Cardiac fibroblast (primary cell): ENCODE results near the gene LDHA.
"Not testable (repeated sequence)": the region's sequence is repeated elsewhere in the genome, so short reads cannot be mapped to it uniquely, and the experiment has no call there.

Experiments
- DNase-seq, 2 donors: peaks; one replicate each; pipeline versions ENCODE4 v3.0.0 to v3.0.0-alpha.2; 2010; ENCODE audit warnings: low read depth in 2 of 2
- H3K4me3 ChIP-seq, 2 donors: replicated peaks in 1 of 2; 1 replicate in 1 of 2; 2 replicates in 1 of 2; pipeline ENCODE4 v1.5.1; 2011; ENCODE audit warnings: low read depth in 2 of 2, low read length in 2 of 2, mild to moderate bottlenecking in 2 of 2, moderate library complexity in 1 of 2
- TF ChIP-seq, protein P1 (sequence below): IDR thresholded peaks from one replicate; pipeline ENCODE4 v1.5.1; 2011; ENCODE audit warnings: low read depth, mild to moderate bottlenecking, low read length, inconsistent platforms

LDHA gene

DNA sequence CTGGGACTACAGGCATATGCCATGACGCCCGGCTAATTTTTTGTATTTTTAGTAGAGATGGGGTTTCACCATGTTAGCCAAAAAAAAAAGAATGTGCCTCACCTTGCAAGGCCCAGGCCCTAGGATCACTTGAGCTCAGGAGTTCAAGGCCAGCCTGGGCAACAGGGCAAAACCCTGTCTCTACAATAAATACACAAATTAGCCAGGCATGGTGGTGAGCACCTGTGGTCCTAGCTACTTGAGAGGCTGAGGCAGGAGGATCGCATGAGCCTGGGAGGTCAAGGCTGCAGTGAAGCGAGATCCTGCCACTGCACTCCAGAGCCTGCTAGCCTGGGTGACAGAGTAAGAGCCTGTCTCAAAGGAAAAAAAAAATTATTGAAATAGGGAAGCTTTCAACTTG is 9.7 kb downstream of the LDHA start:
- no peak overlapping the region for H3K4me3 ChIP-seq
- DNase-seq = no peak
- TF ChIP-seq, protein P1, sequence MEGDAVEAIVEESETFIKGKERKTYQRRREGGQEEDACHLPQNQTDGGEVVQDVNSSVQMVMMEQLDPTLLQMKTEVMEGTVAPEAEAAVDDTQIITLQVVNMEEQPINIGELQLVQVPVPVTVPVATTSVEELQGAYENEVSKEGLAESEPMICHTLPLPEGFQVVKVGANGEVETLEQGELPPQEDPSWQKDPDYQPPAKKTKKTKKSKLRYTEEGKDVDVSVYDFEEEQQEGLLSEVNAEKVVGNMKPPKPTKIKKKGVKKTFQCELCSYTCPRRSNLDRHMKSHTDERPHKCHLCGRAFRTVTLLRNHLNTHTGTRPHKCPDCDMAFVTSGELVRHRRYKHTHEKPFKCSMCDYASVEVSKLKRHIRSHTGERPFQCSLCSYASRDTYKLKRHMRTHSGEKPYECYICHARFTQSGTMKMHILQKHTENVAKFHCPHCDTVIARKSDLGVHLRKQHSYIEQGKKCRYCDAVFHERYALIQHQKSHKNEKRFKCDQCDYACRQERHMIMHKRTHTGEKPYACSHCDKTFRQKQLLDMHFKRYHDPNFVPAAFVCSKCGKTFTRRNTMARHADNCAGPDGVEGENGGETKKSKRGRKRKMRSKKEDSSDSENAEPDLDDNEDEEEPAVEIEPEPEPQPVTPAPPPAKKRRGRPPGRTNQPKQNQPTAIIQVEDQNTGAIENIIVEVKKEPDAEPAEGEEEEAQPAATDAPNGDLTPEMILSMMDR = no peak

DNA sequence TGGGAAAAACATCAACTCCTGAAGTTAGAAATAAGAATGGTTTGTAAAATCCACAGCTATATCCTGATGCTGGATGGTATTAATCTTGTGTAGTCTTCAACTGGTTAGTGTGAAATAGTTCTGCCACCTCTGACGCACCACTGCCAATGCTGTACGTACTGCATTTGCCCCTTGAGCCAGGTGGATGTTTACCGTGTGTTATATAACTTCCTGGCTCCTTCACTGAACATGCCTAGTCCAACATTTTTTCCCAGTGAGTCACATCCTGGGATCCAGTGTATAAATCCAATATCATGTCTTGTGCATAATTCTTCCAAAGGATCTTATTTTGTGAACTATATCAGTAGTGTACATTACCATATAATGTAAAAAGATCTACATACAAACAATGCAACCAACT is 13.0 kb downstream of the LDHA start:
- DNase-seq = peak in 1 of 2 donors; percentile 36
- not testable (repeated sequence) for H3K4me3 ChIP-seq

DNA sequence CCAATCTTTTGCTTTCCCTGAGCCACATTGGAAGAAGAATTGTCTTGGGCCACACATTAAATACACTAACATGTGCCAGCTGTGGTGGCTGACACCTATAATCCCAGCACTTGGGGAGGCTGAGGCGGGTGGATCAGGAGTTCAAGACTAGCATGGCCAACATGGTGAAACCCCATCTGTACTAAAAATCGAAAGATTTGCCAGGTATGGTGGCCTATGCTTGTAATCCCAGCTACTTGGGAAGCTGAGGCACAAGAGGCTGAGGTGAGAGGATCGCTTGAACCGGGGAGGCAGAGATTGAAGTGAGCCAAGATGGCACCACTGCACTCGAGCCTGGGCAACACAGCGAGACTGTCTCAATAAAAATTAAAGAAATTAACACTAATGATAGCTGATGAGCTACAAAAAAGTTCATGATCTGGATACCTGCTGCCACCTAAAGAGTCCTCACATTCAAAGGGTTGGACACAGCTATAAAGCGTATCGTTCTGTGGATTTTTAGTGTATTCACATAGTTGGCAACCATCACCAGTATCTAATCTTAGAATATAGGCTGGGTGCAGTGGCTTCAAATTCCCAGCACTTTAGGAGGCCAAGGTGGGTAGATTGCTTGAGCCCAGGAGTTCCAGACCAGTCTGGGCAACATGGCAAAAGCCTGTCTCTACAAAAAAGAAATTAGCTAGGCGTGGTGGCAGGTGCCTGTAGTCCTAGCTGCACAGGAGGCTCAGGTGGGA is 14.4 kb downstream of the LDHA start:
- no peak overlapping the region for H3K4me3 ChIP-seq
- DNase-seq = peak; percentile 15 to 35
- TF ChIP-seq, protein P1 = no peak

DNA sequence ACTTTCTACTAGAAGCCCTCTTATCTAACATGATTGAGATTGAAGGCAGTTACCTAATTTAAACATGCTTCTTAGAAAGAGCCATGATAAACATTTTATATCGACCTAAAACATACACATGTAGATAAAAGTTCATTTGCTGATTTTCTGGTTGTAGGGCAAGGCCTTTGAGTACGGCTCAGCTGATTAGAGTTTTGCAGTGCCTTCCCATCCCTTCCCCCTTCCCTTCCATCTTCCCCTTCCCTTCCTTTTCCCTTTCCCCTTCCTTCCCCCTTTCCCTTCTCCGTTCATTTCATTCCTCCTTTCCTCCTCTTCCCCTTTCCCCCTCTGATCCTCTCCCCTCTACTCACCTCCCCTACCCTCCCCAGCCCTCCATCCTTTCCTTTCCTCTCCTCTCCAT is 22.1 kb downstream of the LDHA start:
- TF ChIP-seq, protein P1 = no peak
- H3K4me3 ChIP-seq = no peak overlapping the region
- DNase-seq = no peak

DNA sequence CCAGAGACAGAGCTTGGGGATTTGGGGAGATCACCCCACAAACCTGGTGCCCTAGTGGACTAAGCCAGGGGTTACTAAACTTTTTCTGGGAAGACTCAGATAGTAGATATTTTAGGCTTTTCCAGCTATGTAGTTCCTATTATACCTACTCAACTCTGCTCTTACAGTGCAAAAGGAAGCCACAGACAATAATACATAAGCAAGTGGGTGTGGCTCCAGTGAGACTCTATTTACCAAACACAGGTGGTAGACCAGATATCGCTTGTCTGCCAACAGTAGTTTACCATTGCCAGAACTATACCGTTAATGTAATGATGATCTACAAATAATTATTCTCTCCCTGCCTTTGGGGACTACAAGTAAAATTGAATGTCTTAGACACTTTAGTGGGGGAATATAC is 24.7 kb downstream of the LDHA start:
- no peak for DNase-seq
- H3K4me3 ChIP-seq = no peak overlapping the region
- TF ChIP-seq, protein P1 = no peak

DNA sequence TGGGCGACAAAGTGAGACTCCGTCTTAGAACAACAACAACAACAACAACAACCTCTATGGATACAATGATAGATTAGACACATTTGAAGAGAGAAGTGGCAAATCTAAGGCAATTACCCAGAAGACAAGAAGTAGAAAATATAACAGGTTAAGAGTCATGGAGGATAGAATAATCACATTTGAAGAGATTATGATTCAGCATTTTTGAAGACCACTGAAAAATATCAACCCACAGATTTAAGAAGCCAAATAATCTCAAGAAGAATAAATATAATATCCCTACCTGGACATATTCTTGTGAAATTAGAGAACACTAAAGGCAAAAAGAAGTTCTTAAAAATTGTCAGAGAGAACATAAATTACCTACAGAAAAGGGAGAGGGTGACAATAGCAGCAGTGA is 25.7 kb downstream of the LDHA start:
- TF ChIP-seq, protein P1 = no peak
- H3K4me3 ChIP-seq = no peak overlapping the region
- no peak for DNase-seq

DNA sequence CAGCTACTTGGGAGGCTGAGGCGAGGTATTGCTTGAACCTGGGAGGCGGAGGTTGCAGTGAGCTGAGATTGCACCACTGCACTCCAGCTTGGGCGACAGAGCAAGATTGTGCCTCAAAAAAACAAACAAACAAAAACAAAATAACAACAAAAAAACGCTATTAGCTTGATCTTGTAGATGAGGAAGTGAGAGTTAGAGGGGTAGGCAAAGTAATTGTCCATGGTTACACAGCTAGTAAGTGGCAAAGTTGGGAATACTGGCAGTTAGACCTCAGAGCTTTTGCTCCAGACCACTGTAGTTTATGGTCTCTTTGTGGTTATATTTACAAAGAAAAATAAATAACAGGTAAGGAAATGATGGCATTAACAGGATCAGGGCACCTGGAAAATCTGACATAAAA is 32.9 kb downstream of the LDHA start:
- no peak overlapping the region for H3K4me3 ChIP-seq
- TF ChIP-seq, protein P1 = no peak
- DNase-seq = no peak
